Activated T-cell treated with anti-CD3 and anti-CD28 coated beads for 48 hours (primary cell): ENCODE results near the gene CHST6.
"Not testable (repeated sequence)": the region's sequence is repeated elsewhere in the genome, so short reads cannot be mapped to it uniquely, and the experiment has no call there.

Experiments used
- DNase-seq: peaks from one replicate; pipeline ENCODE4 v3.0.0-alpha.2; 2020; ENCODE audit warnings: low read depth

The CHST6 gene

GRCh38 chr16:75433732-75434413, 61.4 kb downstream of the CHST6 start:
- no peak for DNase-seq

- DNase-seq = peak; percentile 91
Measured at GRCh38 chr16:75432828-75433731, 62.2 kb downstream of the CHST6 start, which contains the start of gene CFDP1. CFDP1 (minus strand) TSS chr16:75433503; CDS start chr16:75433352, 151 bp downstream.

- DNase-seq = no peak
Measured at GRCh38 chr16:75429621-75430403, 65.4 kb downstream of the CHST6 start.

- not testable (repeated sequence) for DNase-seq
Measured at GRCh38 chr16:75426524-75426923, 68.7 kb downstream of the CHST6 start.

GRCh38 chr16:75424105-75424762, 71.0 kb downstream of the CHST6 start:
- not testable (repeated sequence) for DNase-seq

- no peak for DNase-seq
Measured at GRCh38 chr16:75423723-75424104, 71.5 kb downstream of the CHST6 start.
